ENCODE data around the gene SCN9A.
"Not testable (repeated sequence)": the region's sequence is repeated elsewhere in the genome, so short reads cannot be mapped to it uniquely, and the experiment has no call there.

SCN9A gene

DNA sequence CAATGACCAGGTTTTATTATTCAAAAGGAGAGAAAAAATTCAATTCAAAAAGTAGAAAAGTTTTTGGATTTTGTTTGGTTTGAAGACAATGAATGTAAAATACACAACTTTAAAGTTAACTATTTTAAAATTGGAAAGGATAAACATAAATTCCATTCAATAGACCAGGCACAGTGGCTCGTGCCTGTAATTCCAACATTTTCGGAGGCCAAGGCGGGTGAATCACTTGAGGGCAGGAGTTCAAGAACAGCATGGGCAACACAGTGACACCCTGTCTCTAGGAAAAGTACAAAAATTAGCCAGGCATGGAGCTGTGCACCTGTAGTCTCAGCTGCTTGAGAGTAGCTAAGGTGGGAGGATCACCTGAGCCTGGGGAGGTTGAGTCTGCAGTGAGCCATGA lies 54.7 kb downstream of the SCN9A start:
- H3K4me3 ChIP-seq (ENCODE audit: low read depth, low read length), result no peak overlapping the region
- TF ChIP-seq, protein P1, sequence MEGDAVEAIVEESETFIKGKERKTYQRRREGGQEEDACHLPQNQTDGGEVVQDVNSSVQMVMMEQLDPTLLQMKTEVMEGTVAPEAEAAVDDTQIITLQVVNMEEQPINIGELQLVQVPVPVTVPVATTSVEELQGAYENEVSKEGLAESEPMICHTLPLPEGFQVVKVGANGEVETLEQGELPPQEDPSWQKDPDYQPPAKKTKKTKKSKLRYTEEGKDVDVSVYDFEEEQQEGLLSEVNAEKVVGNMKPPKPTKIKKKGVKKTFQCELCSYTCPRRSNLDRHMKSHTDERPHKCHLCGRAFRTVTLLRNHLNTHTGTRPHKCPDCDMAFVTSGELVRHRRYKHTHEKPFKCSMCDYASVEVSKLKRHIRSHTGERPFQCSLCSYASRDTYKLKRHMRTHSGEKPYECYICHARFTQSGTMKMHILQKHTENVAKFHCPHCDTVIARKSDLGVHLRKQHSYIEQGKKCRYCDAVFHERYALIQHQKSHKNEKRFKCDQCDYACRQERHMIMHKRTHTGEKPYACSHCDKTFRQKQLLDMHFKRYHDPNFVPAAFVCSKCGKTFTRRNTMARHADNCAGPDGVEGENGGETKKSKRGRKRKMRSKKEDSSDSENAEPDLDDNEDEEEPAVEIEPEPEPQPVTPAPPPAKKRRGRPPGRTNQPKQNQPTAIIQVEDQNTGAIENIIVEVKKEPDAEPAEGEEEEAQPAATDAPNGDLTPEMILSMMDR (IDR thresholded peaks at IDR 0.05; ENCODE audit: control insufficient read depth, extremely low read depth, insufficient read depth), result no peak
- DNase-seq (ENCODE audit: low read depth), result no peak

DNA sequence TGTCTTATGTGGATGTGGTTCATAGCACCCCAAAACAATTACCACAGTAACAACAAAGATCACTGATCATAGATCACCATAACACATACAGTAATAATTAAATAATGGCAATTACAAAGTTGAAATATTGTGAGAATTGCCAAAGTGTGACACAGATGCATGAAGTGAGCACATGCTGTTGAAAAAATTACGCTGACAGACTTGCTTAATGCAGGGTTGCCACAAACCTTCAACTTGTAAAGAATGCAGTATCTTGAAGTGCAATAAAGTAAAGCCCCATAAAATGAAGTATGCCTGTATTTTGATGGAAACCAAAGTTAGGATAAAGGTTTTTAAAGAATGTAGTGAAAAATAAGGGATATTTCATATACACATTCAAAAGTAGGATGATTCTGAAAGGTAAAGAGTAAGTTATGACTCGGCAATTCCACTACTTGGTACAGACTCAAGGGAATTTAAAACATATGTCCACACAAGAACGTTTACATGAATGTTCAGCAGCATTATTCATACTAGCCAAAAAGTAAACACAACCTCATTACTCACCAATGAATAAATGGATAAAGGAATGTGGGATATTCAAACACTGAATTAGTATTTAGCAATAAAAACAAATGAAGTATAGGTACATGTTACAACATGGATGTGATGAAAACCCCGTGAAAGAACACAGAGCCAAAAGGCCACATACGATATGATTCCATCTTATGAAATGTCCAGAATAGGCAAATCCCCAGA lies 61.6 kb downstream of the SCN9A start:
- TF ChIP-seq, protein P1 (IDR thresholded peaks at IDR 0.05; ENCODE audit: control insufficient read depth, extremely low read depth, insufficient read depth), result no peak

GRCh38 chr2:166312863-166313262 lies 62.9 kb downstream of the SCN9A start:
- not testable (repeated sequence) for H3K4me3 ChIP-seq (ENCODE audit: low read depth, low read length); DNase-seq (ENCODE audit: low read depth)

More for the DNA sequence above, 61.6 kb downstream of the SCN9A start:
- no peak overlapping the region for H3K4me3 ChIP-seq (ENCODE audit: low read depth, low read length)
- no peak for DNase-seq (ENCODE audit: low read depth)

DNA sequence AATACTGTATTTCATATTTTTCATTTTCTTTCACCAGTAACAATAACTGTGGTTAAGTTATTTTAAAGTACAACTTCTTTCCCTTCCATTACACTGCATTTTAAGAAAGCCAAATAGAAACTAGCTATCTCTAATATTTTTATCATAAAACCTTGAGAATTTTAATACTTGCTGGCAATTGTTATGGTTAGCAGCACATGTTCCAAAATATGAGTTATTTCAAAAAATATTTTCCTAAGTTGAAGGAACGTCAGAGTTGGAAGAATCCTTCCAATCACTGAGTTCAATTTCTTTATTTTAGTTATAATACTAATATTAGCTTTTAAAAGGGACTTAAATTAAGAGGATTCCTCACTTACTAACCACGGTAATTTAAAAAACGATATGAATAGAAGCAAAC lies 68.4 kb downstream of the SCN9A start:
- TF ChIP-seq, protein P1 (IDR thresholded peaks at IDR 0.05; ENCODE audit: control insufficient read depth, extremely low read depth, insufficient read depth), result no peak
- no peak for DNase-seq (ENCODE audit: low read depth)
- H3K4me3 ChIP-seq (ENCODE audit: low read depth, low read length), result no peak overlapping the region

GRCh38 chr2:166304656-166305055 lies 71.1 kb downstream of the SCN9A start:
- TF ChIP-seq, protein P1 (IDR thresholded peaks at IDR 0.05; ENCODE audit: control insufficient read depth, extremely low read depth, insufficient read depth), result no peak
- no peak for DNase-seq (ENCODE audit: low read depth)
- no peak overlapping the region for H3K4me3 ChIP-seq (ENCODE audit: low read depth, low read length)

DNA sequence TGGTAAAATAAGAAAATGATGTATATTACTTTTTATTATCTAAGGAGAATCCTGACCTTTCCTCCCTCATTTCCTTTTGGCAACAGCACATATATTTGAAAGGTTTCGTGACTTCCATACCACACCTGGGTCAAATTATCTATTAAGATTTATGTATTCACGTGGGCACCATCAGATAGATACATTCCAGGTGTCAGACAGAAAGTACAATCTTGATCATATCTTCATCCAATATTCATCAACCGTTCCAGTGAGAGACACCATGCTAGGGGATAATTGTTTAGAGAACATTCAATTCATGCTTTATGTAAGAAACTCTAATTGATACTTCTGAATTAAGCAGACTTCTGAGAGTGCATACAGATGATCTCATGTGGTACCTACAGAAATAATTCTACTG lies 73.7 kb downstream of the SCN9A start:
- no peak for DNase-seq (ENCODE audit: low read depth)
- TF ChIP-seq, protein P1 (IDR thresholded peaks at IDR 0.05; ENCODE audit: control insufficient read depth, extremely low read depth, insufficient read depth), result no peak
- H3K4me3 ChIP-seq (ENCODE audit: low read depth, low read length), result no peak overlapping the region

DNA sequence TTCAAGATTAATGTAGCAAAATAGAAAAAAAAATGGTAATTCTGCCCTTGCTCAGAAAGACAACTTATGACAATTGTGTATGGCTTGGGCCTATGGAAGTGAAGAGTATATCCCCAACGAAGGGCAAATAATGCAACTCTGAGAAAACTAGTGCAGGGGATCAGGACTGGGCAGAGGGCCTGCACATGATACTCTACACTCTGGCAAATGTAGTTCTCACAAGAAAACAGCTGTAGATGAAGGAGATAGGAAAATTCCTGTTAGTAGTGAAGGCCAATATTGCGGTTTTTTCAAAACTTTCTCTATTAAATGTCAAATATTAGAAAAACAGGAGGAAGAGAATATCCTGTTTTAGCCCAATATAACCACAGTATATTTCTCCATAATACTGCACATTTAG lies 77.8 kb downstream of the SCN9A start:
- no peak for DNase-seq (ENCODE audit: low read depth)
- H3K4me3 ChIP-seq (ENCODE audit: low read depth, low read length), result no peak overlapping the region
- TF ChIP-seq, protein P1 (IDR thresholded peaks at IDR 0.05; ENCODE audit: control insufficient read depth, extremely low read depth, insufficient read depth), result no peak

Data from LNCaP clone FGC (cell line).